ENCODE results near the gene UNKL.

DNA sequence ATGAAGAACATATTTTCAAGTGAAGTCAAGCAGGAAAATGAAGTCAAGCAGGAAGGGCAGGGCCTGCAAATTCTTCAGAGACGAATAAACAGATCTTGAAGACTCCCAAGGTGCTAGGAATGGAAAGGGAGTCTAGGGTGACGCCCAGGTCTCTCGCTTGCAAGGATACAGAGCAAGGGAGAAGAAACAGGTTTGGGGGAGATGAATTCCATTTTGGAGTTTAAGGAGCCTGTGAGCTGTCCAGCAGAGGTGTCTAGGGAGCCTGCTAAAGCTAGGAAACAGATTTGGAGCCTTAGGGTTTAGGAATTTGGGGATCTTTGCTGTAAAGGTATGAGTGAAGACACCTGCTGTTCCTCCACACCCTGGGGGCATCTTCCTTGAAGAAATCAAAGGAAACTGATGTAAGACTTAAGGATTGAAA is 2.0 kb upstream of the UNKL start:
- TF ChIP-seq SIN3A (IDR thresholded peaks at IDR 0.05; ENCODE audit: borderline replicate concordance, insufficient read depth, low read length) (no peak), POLR2AphosphoS5 (IDR thresholded peaks at IDR 0.05; ENCODE audit: low read depth, low read length) (no peak)
